ENCODE measurements around the gene AIFM3.
"Not testable (repeated sequence)": the region's sequence is repeated elsewhere in the genome, so short reads cannot be mapped to it uniquely, and the experiment has no call there.

AIFM3 gene

DNA sequence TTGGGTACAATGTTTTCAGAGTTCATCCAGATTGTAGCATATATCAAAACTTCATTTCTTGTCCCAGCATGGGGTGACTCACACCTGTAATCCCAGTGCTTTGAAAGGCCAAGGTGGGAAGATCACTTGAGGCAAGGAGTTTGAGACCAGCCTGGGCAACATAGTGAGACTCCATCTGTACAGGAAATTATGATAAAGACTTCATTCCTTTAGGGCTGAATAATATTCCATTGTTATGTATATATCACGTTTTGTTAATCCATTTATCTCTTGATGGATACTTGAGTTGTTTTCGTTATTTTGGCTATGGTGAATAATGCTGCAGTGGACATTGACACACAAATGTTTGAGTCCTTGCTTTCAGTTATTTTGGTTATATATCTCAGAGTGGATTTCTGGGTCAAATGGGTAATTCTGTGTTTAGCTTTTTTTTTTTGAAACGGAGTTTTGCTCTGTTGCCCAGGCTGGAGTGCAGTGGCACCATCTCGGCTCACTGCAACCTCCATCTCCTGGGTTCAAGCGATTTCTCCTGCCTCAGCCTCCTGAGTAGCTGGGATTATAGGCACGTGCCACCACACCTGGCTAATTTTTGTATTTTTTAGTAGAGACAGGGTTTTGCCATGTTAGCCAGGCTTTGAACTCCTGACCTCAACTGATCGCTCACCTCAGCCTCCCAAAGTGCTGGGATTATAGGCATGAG is 24.7 kb upstream of the AIFM3 start:
- DNase-seq = not testable (repeated sequence)

DNA sequence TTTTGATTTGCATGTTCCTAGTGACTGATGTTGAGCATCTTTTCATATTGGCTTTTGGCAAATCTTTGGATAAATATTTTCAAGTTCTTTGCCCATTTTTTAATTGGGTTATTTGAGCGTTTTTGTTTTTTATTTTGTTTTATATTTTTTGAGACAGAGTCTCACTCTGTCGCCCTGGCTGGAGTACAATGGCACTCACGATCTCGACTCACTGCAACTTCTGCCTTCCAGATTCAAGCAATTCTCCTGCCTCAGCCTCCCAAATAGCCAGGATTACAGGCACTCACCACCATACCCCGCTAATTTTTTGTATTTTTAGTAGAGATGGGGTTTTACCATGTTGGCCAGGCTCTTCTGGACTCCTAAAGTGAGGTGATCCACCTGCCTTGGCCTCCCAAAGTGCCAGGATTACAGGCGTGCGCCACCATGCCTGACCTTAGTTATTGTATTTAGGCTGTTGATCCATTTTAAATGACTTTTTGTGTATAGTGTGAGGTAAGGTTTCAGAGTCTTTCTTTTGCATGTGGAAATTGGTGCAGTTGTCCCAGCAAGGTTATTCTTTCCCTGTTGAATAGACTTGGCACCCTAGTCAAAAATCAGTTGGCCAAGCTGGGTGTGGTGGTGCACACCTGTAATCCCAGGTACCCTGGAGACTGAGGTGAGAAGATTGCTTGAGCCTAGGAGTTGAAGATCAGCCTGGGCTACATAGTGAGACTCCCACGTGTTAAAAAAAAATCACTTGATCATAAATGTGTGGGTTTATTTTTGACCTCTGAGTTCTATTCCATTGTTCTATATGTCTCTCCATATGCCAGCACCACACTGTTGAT is 23.7 kb upstream of the AIFM3 start:
- no peak for DNase-seq

DNA sequence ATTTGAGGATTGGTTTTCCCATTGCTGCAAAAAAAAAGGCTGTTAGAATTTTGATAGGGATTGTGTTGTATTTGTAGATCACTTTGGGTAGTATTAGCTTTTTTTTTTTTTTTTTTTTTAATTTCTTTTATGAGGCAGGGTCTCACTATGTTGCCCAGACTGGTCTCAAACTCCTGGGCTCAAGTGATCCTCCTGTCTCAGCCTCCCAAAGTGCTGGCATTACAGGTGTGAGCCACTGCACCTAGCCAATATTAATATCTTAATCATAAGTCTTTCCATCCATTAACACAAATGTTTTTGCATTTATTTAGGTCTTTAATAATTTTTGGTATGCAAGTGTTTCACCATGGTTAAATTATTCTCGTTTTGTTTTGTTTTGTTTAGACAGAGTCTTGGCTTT is 23.0 kb upstream of the AIFM3 start:
- DNase-seq = no peak

DNA sequence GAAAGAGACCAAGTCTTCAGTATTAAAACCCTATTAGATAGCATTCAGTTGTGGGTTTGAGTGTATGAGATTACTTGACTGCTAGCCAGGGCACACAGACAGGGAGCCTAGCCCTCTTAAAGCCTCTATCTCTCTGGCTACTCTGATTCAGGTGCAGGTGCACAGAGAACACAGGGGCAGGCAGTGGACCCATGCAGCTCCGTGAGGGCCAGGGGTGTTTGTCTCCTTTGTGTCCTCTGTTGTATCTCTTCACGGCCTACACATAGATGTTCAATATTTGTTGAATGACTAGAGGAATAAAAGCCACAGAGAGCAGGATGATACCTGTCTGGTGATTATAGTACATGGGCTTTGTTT is 21.5 kb upstream of the AIFM3 start:
- DNase-seq = no peak

DNA sequence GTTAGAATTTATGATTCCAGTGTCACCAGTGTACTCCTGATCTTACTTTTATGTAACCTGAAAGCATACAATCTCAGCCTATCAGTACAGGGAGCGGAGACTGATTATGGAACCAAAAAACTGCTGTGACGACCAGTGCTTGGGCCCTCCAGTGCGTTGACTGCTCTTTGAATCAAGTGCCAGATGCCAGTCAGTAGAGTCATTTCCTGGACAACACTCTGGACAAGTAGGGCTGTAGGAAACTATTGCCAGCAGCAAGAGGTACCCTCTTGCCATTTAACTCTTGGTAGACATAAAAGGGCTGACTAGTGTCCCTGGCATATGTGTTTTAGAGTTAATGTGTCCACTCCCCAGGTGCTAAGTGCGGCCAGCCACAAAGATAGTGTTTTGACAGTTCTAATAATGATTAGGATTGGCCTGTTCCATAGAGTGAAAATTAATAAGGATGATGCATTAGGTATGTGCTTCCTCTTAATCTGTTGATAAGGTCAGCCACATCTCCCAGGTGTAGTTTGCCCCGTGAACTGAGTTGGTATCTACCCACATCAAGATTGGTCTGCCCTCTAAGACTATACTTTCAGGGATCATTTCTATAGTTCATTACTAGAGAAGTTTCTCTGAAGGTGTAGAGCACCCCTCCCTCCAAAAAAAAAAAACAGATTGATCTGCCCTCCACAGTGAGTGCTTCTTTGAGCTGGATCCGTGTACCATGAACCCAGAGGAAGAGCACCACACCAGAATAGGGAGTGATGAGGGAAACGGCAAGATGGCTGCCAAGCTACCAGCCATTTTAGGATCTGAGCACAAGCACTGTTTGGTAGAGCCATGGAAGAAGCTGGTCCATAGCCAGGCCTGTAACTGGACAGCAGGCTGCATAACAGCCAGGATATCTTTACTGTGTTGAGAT is 20.7 kb upstream of the AIFM3 start:
- no peak for DNase-seq

DNA sequence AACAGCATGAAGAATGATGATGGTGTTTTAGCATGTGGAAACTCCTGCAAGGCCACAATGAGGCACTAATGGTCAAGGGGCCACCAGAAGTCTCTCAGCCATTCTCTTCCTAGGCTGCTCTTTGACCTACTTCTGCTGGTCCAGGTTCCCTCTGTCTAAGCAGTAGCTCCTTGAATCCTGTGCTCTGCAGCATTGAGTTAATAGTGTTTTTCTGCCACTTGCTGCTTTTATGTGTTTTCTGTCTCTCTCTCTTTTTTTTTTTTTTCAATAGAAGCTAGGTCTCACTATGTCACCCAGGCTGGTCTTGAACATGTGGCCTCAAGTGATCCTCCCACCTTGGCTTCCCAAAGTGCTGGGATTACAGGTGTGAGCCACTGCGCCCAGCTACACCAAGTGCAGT is 20.1 kb upstream of the AIFM3 start:
- DNase-seq = no peak

DNA sequence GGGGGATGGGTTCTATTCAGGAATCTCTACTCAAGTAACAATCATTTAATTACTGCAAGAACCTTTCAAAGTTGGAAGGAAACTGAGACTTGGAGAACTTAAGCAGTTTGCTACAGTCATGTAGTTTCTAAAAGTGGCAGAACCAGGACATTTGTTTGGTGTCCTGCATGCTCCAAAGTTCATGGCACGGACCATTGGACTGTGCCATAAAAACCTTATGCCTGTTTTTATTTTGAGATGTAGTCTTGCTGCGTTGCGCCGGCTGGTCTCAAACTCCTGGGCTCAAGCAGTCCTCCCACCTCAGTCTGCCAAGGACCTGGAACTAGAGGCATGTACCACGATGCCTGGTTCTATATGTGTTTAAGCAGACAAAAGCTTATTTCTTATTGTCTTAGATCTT is 18.6 kb upstream of the AIFM3 start:
- no peak for DNase-seq

DNA sequence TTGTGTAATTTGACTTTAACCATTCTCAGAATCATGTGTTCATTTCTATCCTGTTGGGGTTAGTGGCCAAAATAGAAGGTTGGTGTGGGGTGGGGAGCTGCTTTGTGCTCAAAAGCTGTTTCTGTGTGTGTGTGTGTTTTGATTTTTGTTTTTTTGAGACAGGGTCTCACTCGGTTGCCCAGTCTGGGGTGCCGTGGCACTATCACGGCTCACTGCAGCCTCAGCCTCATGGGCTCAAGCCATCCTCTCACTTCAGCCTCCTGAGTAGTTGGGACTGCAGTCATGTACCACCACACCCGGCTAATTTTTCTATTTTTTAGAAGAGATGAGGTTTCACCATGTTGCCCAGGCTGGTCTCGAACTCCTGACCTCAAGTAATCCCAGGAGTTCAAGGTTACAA is 18.1 kb upstream of the AIFM3 start:
- DNase-seq = no peak

DNA sequence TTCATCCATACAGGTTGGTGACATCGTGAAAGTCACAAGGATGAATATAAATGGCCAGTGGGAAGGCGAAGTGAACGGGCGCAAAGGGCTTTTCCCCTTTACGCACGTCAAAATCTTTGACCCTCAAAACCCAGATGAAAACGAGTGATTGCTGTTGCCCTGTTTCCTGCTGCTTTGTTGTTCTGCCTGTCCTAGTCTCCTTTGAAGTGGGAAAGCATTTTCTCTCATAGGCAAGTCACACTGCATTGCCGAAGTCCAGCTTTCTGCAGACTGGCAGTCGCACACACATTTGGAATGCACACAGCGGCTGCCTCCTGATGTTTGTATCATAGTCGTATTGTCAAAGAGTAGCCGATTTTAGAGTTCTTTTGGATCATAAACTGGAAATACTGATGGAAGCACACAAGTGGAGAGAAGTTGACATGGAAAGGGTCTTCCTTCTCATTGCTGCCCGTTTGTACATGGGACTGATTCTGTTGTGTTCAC is 17.3 kb upstream of the AIFM3 start:
- no peak for DNase-seq

DNA sequence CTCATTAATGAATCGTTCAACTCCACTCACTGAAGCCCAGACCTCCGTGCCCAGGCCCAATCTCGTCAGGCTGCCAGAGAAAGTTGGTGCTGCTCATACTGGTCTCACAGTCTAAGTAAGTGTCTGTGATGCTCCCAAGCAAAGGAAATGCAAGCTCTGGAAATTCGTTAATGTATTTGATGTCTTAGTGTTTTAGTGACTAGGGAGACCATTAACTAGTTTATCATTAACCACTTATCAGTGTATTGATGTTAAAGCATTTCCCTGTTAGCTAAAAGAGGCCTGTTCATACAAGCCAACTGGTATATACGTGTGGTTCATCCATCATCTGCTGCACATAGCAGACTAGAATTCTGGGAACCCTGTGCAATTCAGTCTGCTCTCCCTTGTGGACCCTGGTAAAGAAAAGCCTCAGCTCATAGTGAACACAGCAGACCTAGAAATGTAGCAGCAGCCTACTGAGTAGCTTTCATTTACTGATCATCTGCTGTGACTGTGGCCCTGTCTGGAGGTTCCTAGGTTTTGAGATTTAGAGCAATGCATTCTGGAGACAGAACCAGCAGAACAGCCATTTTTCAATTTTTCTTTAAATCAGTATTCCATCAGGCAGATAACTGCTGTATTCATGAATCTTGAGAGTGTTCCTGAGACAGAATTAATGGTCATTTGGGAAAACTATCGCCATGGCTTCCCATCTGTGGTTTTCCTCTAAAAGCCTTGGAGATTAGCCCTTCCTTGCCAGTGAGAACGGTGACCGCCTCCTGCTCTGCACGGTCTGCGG is 15.7 kb upstream of the AIFM3 start:
- no peak for DNase-seq

DNA sequence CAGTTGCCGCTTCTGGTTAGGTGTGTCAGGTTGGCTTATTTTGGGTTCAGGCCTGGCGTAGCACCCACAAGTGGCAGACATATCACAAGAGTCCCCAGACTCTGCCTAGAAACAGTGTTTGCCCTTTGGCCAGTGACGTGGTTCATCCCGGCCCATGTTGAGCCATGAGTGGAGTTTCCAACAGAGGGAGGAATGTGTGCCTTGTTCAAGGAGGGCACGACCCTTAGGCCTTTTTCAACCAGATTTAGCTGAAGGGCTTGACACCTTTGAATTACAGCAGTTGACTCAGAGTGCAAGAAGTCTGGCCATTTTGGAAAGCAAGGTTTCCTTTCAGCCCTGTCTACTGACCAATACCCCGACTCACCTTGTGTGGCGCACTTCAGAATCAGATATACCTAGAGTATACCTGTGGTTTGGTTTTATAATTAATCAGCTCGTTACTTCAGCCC is 15.1 kb upstream of the AIFM3 start:
- DNase-seq = no peak

DNA sequence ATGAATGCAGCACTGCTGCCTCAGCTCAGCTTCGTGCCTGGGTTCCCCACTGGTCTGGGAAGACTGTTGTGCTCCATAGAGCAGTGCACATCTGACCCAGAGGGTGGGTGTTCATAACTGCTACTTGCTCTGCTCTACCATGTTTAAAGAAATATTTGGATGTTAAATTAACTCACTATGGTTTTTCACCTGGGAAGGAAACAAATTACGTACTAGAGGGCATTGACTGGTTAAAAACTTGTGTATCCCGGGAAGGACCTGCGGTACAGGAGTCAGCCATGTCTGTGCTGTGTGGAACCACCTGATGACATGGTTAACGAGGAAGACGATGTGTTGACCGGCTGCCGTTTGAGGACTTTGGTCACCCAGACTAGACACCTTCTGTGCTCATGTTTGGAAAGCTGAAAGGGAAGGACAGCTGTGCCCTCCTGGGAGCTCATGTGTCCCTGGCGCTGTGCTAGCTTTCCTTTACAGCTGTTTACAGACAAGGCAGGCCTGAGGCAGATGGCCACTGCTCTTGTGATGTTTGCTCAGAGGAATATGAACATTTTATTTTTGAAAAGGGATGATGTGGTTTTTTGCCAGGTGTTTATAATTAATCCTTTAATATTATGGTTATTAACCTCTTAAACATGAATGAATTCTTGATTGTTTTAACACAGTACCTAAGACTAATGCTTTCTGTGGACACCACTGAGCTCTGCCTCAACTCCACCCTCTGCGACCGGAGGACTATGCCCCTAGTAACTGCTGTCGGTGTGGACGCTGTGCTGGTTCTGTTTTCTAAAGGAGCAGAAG is 14.3 kb upstream of the AIFM3 start:
- DNase-seq = peak; percentile 85 to 89

DNA sequence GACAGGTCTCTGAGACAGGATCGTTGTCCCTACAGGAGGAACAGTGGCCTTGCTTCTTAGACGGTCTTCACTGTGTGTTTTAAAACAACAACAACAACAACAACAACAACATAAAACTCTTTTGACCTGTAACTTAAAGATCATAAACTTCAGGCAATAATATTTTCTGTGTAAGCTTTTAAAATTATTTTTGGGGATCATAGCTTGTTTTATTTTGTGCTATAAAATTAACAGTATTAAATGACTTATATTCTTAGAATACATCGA is 13.8 kb upstream of the AIFM3 start:
- DNase-seq = no peak

DNA sequence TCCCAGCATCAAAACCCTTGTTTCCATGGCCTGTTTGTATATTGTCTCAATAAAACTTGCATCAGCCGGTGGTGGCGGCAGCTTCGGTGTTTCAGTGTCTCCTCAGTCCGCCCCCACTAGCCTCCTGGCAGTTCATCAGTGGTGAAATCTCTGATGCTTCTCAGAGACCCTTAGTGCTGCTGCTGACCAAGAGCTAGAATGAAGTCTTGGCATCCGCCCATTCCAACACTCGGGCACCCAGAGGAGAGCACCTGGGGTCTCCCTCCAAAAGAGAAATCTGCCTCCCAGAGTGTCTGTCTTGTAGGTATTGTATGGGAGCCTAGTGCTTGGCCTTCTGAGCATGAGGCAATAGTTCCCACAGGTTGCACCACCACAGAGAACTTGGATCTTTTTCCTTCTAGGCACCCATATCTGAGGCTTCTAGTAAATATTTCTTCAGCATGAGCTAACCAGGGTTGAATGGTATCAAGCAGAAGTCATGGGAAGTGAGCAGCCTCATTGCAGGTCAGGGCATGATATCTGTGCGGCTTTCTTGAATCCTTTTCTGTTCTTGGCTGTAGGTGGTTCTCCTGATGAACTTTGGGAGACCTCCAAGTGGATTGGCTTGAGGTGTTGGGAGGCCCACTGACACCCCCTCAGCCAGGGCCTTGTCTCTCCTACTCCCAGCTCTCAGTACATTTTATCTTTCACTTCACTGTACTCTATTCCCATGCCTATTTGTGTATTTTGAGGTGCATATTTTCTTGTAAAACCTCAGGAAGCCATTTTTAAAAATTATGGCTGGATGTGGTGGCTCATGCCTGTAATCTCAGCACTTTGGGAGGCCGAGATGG is 13.2 kb upstream of the AIFM3 start:
- DNase-seq = no peak

DNA sequence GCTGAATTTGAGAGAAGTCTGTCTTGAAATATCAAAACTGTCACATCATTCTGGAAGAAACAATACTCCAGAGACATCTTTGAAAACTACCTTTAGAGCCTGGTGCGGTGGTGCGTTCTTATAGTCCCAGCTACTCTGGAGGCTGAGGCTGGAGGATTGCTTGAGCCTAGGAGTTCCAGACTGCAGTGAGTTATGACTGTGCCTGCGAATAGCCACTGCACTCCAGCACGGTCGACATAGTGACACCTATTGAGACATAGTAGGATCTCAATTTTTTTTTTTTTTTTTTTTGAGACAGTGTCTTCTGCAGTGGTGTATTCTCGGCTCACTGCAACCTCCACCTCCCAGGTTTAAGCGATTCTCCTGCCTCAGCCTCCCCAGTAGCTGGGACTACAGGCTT is 11.5 kb upstream of the AIFM3 start:
- no peak for DNase-seq

DNA sequence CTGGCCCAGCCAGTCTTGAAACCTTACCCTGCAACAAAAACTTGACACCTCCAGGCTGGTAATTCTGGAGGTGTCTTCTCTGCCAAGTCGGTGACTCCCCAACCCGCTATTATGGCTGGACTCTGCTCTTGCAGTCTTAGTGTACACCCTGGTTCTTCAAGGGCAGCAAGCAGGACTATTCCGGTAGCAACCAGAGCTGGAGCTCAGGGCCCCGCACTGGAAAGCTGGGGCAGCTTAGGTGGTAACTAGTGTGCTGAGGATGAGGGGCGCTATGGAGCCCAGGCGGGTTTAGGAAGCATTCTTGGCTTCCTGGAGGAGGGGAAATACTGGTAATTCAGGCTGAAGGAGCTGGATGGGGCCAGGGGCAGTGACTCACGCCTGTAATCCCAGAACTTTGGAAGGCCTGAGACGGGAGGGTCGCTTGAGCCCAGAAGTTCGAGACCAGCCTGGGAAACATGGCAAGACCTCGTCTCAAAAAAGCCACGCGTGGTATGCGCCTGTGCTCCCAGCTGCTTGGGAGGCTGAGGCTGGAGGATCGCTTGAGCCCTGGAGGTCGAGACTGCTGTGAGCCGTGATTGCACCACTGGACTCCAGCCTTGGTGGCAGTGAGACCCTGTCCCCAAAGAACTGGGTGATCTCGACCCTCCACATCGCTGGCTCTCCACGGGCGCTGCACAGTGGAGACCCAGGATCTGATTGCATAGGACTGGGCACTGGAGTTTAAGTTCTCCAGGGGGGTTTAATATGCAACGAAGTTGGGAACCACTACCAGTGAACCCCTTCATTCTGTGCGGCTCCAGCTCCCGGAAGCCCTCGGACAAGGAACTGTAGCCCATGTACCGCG is 10.6 kb upstream of the AIFM3 start:
- no peak for DNase-seq

DNA sequence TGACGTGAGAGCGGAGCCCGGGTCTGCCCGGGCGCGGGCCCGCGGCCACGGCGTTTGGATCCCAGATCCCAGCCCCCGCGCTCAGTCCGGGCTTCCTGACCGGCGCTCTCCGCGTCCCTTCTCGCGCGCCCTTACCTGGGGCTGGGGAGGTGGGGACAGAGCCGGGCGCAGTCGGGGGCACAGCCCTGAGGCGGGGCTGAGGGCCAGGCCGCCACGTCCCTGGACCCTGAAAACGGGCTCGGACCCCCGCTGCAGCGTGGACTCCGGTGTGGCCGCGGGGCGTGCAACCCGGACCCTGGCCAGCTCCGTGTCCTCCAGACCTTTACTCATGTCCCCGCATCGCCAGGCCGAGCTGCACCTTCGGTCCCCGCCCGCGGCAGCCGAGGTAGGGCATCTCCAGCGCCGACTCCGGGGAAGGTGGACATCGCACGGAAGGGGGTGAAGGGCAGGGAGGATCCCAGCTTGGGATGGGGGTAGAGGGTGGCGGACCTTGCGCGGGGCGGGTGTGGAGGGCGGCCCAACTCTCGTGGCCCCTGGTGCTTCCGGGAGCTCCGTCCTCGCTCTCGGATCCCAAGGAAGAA is 9.9 kb upstream of the AIFM3 start:
- no peak for DNase-seq

DNA sequence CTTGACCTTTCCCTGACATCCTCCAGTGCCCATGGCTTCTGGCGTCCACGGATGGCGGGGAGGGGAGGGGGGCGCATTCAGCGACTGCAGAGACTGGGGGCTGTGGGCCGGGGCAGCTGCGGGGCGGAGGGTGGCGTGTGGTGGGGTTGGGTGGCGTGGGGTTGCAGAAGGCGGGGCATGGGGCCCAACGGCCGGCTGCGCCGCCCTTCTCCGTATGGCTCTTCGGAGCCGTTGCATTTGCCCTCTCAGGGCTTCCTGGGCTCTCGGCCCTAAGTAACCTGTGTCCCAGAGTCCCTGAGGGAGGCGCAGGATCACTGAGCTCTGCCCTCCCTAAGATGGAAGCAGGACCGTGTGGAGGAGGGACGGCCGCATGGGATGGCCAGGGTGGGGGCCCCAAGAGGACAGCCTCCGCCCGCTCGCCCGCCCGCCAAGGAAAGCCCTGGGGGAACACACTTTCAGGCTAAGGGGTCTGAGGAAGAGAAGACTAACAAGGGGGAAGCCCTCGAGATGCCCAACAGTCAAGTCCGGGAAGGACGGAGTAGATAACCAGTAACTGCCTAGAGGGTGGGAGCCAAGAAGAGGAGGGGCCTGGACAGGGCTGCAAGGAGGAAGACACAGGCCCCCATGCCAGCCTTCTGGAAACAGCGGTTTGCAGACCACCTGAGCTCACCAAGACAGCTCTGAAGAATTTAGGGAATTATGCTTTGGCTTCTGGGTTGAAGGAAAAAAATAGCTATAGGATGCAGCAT is 9.2 kb upstream of the AIFM3 start:
- peak in 1 of 2 experiments; percentile 34 for DNase-seq

Data from SHP77 (cell line).